ENCODE data around the gene HTR6.

The HTR6 gene

GRCh38 chr1:19639999-19640362 lies 24.7 kb upstream of the HTR6 start:
- no peak for DNase-seq

GRCh38 chr1:19640363-19641316 lies 24.0 kb upstream of the HTR6 start:
- no peak for DNase-seq

GRCh38 chr1:19643121-19643520 lies 21.6 kb upstream of the HTR6 start:
- no peak for DNase-seq

- DNase-seq, result peak; percentile 54
Measured at GRCh38 chr1:19643602-19644394, 20.9 kb upstream of the HTR6 start, which contains the start of gene NBL1. Gene NBL1 (plus strand): TSS chr1:19644311. CDS start chr1:19655031, 10,720 bp downstream.

- no peak for DNase-seq
Measured at GRCh38 chr1:19644395-19644680, 20.3 kb upstream of the HTR6 start.

GRCh38 chr1:19644681-19645410 lies 19.8 kb upstream of the HTR6 start:
- peak; percentile 53 for DNase-seq

DNA sequence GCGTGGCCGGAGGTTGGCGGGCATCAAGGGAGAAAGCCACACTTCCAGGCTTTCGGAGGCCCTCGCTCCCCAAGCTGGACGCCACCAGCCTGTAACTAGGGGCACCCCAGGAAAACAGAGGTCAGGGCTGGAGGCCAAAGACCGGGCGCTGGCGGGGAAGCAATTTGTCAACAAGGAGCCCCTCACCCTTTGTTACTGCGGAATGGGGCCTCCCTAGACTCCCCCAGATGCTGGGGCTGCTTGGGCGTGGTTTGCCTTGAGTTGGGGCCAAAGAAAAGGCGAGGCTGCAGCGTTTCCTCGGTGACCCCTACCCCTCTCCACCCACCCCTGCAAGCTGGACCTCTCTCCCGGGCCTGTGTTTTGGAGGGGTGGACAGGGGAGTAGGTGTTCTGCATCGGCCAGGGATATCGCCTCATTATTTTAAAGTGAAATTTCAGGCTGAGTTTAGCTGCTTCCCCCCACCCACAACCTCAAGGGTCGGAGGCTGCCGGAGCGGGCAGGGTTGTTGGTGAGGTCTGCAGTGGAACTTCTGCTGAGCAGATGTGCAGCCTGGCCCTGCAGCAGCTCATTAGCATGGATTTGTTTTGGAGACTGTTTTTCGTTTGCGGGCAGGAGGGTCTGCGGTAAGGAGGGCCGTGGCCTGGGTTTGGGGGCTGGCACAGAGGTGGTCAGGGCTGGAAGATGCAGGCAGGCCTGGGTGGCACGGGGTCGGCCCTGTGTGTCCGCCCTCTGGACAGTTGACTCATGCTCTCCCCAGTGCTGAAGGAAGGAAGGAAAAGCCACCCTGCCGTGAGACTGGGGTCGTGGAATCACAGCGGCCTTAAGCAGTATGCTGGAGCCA lies 19.0 kb upstream of the HTR6 start:
- DNase-seq, result no peak

DNA sequence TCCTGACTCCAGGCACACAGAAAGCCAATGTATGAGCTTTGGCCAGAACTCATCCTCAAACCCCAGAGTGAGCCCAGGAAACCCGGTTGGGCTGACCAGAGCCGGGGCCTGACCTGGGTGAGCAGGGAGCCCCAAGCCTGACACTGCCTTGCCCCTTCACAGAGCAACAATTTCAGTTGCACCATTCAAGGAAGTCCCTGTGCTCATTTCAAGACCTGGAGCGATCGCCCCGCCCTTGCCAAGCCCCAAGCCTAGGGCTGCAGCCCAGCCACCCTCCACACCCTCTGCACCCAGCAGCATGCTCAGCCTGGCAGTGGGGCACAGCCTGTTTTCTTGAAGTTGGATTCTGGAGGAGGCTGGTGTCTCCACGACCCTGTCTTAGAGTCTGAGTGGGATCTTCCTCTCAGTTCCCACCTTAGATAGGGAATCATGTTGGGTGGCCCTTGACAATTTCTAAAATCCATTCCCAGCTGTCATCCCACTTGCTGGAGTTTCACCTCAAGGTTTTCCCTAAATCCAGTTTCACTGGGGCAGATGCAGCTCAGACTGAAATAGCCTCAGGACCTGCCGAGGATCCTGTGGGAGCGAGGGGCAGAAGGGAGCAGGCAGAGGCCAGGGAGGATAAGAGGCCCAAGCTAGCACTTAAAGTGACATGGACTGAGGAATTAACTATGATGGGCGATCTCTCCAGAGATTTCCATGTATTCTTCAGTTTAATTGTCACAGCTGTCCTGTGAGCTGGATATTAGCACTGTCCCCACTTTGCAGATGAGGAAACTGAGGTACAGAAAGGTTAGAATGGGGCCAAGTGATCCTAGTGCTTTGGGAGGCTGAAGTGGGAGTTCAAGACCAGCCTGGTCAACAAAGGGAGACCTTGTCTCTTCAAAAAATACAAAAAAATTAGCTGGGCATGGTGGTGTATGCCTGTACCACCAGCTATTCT lies 18.0 kb upstream of the HTR6 start:
- peak; percentile 54 for DNase-seq

- no peak for DNase-seq
Measured at GRCh38 chr1:19647643-19648042, 17.0 kb upstream of the HTR6 start.

GRCh38 chr1:19648239-19648638 lies 16.4 kb upstream of the HTR6 start:
- DNase-seq, result no peak

DNA sequence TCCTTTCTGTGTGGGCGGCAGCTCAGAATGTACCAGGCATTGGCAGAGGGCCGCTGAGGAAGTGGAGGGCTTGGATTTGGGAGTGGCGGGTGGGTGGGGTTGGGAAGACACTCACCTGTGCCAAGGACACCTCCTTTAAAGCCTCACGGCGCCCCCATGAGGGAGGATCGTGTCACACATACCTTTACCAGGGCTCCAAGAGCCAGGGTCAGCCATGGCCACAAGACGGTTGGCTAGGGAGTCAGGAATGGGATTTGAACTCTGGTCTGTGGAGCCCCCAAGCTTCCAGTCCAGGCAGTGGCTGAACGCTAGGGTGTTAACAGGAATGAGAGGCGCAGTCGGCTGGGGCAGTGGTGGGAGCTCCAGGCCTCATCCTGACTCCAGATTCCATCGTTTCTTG lies 16.0 kb upstream of the HTR6 start:
- DNase-seq, result no peak

DNA sequence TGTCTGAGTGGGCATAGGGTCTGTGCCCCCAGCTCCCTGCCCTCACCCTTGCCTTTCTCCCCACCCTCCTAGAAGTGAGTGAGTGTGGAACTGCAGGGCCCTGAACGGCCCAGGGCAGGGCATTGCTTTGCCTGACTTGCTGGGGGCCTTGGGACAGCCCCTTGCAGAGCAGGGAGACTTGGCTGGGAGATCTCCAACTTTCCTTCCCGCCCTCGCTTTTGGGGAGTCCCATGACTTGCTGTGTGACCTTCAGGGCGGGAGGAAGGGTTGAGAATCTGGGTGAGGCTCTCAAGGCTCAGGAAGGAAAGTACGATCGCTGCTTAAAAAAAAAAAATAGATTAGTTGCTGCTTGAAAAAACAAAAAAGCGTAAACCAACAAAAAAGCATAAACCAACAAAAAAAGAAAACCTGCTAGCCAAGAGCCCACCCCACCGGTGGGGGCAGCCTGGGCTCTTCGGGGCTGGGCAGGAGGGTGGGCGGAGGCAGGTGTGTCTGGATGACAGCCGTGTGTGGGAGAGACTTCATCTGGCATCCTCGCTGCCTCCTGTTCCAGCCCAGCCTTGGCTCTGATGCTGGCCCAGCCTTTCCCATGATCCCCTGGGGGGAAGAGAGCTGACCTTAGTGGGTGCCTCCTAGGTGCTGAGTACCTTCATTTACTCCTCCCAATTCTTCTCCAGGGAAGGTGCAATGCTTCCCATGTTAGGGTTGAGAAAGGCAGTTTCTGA lies 14.1 kb upstream of the HTR6 start:
- no peak for DNase-seq

- DNase-seq, result peak; percentile 45
Measured at GRCh38 chr1:19651141-19651737, 13.4 kb upstream of the HTR6 start.

- no peak for DNase-seq
Measured at GRCh38 chr1:19654386-19654785, 10.3 kb upstream of the HTR6 start.

DNA sequence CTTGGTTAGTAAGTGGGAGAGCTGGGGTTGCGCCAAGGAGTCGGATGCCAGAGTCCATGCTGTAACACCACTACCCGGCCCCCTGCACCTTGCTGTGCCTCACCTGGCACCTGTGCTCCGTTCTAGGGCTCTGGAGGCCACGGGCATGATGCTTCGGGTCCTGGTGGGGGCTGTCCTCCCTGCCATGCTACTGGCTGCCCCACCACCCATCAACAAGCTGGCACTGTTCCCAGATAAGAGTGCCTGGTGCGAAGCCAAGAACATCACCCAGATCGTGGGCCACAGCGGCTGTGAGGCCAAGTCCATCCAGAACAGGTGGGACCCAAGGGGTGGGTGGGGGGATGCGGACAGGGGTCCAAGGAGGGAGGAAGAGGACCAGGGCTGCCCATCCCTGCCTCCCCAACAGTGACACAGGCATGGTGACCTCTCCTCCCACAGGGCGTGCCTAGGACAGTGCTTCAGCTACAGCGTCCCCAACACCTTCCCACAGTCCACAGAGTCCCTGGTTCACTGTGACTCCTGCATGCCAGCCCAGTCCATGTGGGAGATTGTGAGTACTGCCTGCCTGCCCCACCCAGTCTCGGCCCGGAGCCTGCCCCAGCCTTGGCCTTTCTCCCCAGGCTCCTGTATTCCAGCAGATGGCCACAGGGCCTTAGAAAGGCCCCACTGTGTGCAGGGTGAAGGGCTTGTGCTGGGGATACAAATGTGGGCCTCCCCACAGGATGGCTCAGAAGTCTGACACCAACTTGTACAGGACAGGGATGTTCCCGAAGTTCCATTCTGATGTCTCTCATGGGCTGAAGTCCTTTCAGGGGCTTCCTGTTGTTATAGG lies 9.6 kb upstream of the HTR6 start:
- no peak for DNase-seq

- no peak for DNase-seq
Measured at GRCh38 chr1:19655718-19656080, 9.0 kb upstream of the HTR6 start.

DNA sequence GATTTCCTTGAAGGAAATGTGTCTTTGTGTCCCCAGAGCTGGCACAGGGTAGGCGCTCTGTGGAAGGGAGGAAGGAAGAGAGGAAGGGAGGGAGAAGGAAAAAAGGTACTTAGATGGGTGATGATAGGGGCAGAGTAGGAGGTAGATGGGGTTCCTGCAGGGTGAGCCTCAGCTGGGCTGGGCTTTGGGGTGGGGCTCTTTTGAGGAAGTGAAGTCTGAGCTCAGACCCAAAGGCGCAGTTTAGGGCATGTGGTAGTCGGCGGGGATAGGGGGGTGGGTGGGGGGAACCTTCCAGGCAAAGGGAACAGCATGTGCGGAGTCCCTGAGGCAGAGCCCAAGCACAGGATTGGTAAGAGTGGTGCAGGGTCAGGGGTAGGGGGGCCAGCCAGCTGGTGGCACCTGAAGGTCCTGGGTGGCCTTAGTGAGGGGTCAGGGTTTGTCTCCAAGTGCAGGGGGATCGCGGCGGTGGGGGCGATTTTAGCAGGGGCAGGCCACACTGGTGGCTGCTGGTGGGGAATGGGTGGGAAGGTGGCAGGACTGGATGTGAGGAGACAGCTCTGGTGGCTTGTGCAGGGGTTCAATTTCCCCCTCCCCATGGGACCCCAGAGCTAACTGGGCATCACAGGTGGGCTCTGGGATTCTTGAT lies 8.4 kb upstream of the HTR6 start:
- DNase-seq, result no peak

GRCh38 chr1:19656780-19657466 lies 7.8 kb upstream of the HTR6 start:
- DNase-seq, result no peak

Data from activated CD4-positive, alpha-beta T cell treated with anti-CD3 and anti-CD28 coated beads, Interleukin-2, amount 50 U/mL, for 16 hours (primary cell).